Osteoblast (primary cell): ENCODE data around the gene GDNF. TPM values are rescaled to one million over a fixed set of nuclear protein-coding genes. Genes with fewer than 3 reads are reported as not detected.

Experiments used
- DNase-seq: peaks from one replicate; pipeline ENCODE4 v3.0.0; 2011; ENCODE audit warnings: low spot score, mixed read lengths; ENCODE audit not compliant: insufficient read length; ENCODE audit errors: missing footprints
- H2AFZ ChIP-seq: 2 replicates; pipeline ENCODE4 v1.6.0; 2011; ENCODE audit warnings: mild to moderate bottlenecking, low read length
- H3K27ac ChIP-seq: 2 replicates; pipeline ENCODE4 v1.5.1; 2011; ENCODE audit warnings: mild to moderate bottlenecking, low read depth, low read length, moderate library complexity
- H3K27me3 ChIP-seq: 2 replicates; pipeline ENCODE4 v1.6.0; 2012; ENCODE audit warnings: mild to moderate bottlenecking, control low read depth, inconsistent platforms, low read length, moderate library complexity; ENCODE audit not compliant: insufficient read depth
- H3K36me3 ChIP-seq: 2 replicates; pipeline ENCODE4 v1.5.1; 2011; ENCODE audit warnings: mild to moderate bottlenecking, low read length, control low read depth, moderate library complexity; ENCODE audit not compliant: insufficient read depth
- H3K4me1 ChIP-seq: 2 replicates; pipeline ENCODE4 v1.5.1; 2011; ENCODE audit warnings: mild to moderate bottlenecking, low read length, control low read depth, moderate library complexity; ENCODE audit not compliant: insufficient read depth
- H3K4me2 ChIP-seq: 2 replicates; pipeline ENCODE4 v1.6.0; 2011; ENCODE audit warnings: mild to moderate bottlenecking, low read length; ENCODE audit not compliant: insufficient read depth
- H3K4me3 ChIP-seq: fragments of 200-600 bp; sonication (generic); 3 replicates; pipeline ENCODE4 v1.5.1; 2012; ENCODE audit warnings: mild to moderate bottlenecking, low read length, inconsistent platforms; ENCODE audit not compliant: insufficient read depth
- H3K79me2 ChIP-seq: 2 replicates; pipeline ENCODE4 v1.6.0; 2012; ENCODE audit warnings: mild to moderate bottlenecking, low read length, control low read depth, inconsistent platforms; ENCODE audit not compliant: insufficient read depth
- H3K9me3 ChIP-seq: 2 replicates; pipeline ENCODE4 v1.5.1; 2011; ENCODE audit warnings: low read depth, low read length, control low read depth
- H4K20me1 ChIP-seq: 2 replicates; pipeline ENCODE4 v1.6.0; 2012; ENCODE audit warnings: mild to moderate bottlenecking, low read length, control low read depth; ENCODE audit not compliant: insufficient read depth
- total RNA-seq: library from RNA; depleted of rRNA; stranded (reverse); fragments of >200 nt; gene quantifications from 2 replicates; pipeline ENCODE4 v1.2.3, GENCODE V29; 2012
- TF ChIP-seq, protein P1 (sequence below): IDR thresholded peaks from 2 replicates; pipeline ENCODE4 v1.5.1; 2011; ENCODE audit warnings: mild to moderate bottlenecking, low read depth, low read length, moderate library complexity; ENCODE audit errors: extremely low read depth

The GDNF gene
- total RNA-seq, 1 donor, result 6.2 TPM

DNA sequence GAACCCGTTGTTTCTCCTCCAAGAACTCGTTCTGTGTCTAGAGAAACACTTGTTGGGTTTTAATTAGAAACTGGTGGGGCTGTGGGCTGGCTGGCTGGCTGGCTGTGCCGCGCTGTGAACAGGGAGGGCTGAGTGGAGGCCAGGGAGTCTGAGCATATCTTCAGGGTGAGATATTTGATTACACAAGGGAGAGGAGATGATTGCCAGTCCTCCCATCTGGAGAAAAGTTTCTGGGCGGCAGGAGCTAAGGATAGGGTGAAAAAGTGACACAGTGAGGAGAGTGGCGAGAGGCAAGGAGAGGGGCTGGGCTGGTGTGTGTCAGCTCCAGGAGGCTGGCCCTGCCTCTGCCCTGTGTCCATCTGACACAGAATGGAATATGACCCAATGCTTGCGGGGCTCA lies 63.0 kb downstream of the GDNF start:
- no peaks in the 10 kb centered on the region for H4K20me1 ChIP-seq
- peak overlapping the region; percentile 60 for H3K4me2 ChIP-seq
- peak overlapping the region; percentile 28 for H3K4me3 ChIP-seq
- TF ChIP-seq, protein P1, sequence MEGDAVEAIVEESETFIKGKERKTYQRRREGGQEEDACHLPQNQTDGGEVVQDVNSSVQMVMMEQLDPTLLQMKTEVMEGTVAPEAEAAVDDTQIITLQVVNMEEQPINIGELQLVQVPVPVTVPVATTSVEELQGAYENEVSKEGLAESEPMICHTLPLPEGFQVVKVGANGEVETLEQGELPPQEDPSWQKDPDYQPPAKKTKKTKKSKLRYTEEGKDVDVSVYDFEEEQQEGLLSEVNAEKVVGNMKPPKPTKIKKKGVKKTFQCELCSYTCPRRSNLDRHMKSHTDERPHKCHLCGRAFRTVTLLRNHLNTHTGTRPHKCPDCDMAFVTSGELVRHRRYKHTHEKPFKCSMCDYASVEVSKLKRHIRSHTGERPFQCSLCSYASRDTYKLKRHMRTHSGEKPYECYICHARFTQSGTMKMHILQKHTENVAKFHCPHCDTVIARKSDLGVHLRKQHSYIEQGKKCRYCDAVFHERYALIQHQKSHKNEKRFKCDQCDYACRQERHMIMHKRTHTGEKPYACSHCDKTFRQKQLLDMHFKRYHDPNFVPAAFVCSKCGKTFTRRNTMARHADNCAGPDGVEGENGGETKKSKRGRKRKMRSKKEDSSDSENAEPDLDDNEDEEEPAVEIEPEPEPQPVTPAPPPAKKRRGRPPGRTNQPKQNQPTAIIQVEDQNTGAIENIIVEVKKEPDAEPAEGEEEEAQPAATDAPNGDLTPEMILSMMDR, result no peak
- H3K27me3 ChIP-seq, result no peaks in the 10 kb centered on the region
- H3K36me3 ChIP-seq, result no peaks in the 10 kb centered on the region
- H3K79me2 ChIP-seq, result no peaks in the 10 kb centered on the region
- DNase-seq, result peak; percentile 77
- H3K4me1 ChIP-seq, result peaks cover 30% of the 10 kb centered on the region
- peak overlapping the region; percentile 97 for H3K27ac ChIP-seq
- peak overlapping the region; percentile 42 for H2AFZ ChIP-seq
- H3K9me3 ChIP-seq, result no peaks in the 10 kb centered on the region

DNA sequence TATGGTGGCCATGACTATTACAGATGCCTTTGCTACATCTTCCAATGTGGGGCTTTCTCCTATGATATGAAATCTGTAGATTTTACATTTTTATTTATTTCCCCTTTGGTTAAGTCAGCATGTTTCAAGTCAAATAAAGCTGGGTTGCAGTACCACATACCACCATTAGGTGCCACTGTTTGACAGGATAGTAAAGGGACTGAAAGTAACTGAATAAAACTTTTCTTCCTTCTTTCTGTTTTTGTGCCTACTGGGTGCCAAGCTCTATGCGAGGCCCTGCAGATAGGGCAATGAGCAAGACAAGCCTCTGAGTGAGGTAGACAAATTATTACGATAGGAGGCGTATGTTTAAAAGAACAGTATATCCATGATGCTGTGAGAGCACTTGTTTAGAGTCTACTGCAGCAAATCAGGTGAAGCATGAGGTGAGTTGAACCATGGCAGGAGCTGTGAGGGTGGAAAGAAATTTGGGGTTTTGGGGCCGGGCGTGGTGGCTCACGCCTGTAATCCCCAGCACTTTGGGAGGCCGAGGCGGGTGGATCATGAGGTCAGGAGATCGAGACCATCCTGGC lies 64.8 kb downstream of the GDNF start:
- H3K27me3 ChIP-seq, result no peaks in the 10 kb centered on the region
- H3K9me3 ChIP-seq, result no peaks in the 10 kb centered on the region
- H3K79me2 ChIP-seq, result no peaks in the 10 kb centered on the region
- peaks cover 47% of the 10 kb centered on the region for H3K4me1 ChIP-seq
- TF ChIP-seq, protein P1, result peak; percentile 73
- no peaks in the 10 kb centered on the region for H4K20me1 ChIP-seq
- no peak overlapping the region for H3K4me2 ChIP-seq
- H3K27ac ChIP-seq, result no peak overlapping the region
- H3K4me3 ChIP-seq, result no peak overlapping the region
- no peak for DNase-seq
- H2AFZ ChIP-seq, result no peak overlapping the region
- no peaks in the 10 kb centered on the region for H3K36me3 ChIP-seq

DNA sequence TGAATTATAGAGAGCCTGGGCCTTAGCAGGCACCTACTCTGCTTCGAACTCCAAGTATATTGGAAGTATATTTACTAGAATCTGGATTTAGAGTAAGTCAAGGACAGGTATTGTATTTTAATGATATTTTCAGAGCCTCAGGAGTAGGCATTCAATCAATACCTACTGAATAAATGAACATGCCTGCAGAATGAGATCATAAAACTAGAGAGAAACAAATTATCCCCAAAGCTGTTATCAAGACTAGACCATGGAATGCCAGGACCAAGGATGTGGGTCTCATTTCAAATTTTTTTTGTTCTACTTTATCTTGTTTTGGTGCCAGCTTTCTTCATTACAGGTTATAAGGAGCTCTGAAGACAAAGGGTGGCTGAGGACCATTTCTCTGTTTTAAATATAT lies 66.0 kb downstream of the GDNF start:
- H3K4me3 ChIP-seq, result no peak overlapping the region
- TF ChIP-seq, protein P1, result no peak
- H3K4me2 ChIP-seq, result no peak overlapping the region
- H3K27ac ChIP-seq, result peak overlapping the region; percentile 95
- no peaks in the 10 kb centered on the region for H3K9me3 ChIP-seq
- no peak for DNase-seq
- H4K20me1 ChIP-seq, result no peaks in the 10 kb centered on the region
- peaks cover 51% of the 10 kb centered on the region for H3K4me1 ChIP-seq
- no peak overlapping the region for H2AFZ ChIP-seq
- no peaks in the 10 kb centered on the region for H3K27me3 ChIP-seq
- H3K36me3 ChIP-seq, result no peaks in the 10 kb centered on the region
- no peaks in the 10 kb centered on the region for H3K79me2 ChIP-seq

DNA sequence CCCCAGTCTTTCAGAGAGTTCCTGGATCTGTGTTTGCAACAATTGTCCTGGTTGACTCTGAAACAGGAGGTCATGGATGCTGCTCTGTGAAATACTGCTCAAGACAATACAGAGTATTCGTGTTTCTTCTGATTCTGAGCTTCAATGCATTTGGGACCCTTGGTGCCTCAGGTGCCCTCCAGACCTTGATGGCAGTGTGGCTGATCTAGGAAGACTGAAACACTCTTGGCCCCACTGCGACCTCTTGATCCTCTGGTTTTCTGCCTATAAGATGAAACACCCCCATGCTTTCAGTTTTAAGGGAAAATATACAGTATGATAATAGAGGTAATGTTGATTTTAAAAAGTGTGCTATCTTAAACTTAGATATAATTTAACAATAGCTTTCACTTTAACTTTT lies 67.6 kb downstream of the GDNF start:
- no peaks in the 10 kb centered on the region for H3K79me2 ChIP-seq
- TF ChIP-seq, protein P1, result no peak
- H4K20me1 ChIP-seq, result no peaks in the 10 kb centered on the region
- peaks cover 52% of the 10 kb centered on the region for H3K4me1 ChIP-seq
- no peak overlapping the region for H3K4me3 ChIP-seq
- peak overlapping the region; percentile 1 for H2AFZ ChIP-seq
- no peaks in the 10 kb centered on the region for H3K27me3 ChIP-seq
- peak overlapping the region; percentile 40 for H3K4me2 ChIP-seq
- H3K36me3 ChIP-seq, result no peaks in the 10 kb centered on the region
- DNase-seq, result no peak
- H3K9me3 ChIP-seq, result no peaks in the 10 kb centered on the region
- peak overlapping the region; percentile 95 for H3K27ac ChIP-seq
